ENCODE data around the gene FAM193B.
A peak's percentile ranks its signal among the peaks of the same experiment; 100 is the strongest.

FAM193B gene

GRCh38 chr5:177554474-177555111, at the start of gene FAM193B:
Gene FAM193B (minus strand): TSS chr5:177554563. CDS start chr5:177554458, 105 bp downstream.
- DNase-seq: peak; percentile 95

GRCh38 chr5:177604116-177604521, 49.8 kb upstream of the FAM193B start:
- no peak for DNase-seq

- DNase-seq: no peak
Measured at GRCh38 chr5:177603631-177604030, 49.3 kb upstream of the FAM193B start.

- DNase-seq: no peak
Measured at GRCh38 chr5:177602458-177602830, 48.1 kb upstream of the FAM193B start.

GRCh38 chr5:177601577-177602457, 47.5 kb upstream of the FAM193B start:
- peak; percentile 14 for DNase-seq

GRCh38 chr5:177601126-177601525, 46.8 kb upstream of the FAM193B start:
- DNase-seq: no peak

GRCh38 chr5:177600508-177601018, 46.2 kb upstream of the FAM193B start:
- DNase-seq: no peak

- peak; percentile 88 for DNase-seq
Measured at GRCh38 chr5:177599731-177600507, 45.6 kb upstream of the FAM193B start, which contains the start of gene B4GALT7. Gene B4GALT7 (plus strand): TSS chr5:177600132. CDS start chr5:177600211, 79 bp downstream.

GRCh38 chr5:177598477-177598876, 44.1 kb upstream of the FAM193B start:
- no peak for DNase-seq

- no peak for DNase-seq
Measured at GRCh38 chr5:177596775-177597238, 42.4 kb upstream of the FAM193B start.

GRCh38 chr5:177595991-177596774, 41.8 kb upstream of the FAM193B start:
- DNase-seq: no peak

GRCh38 chr5:177595026-177595585, 40.7 kb upstream of the FAM193B start:
- no peak for DNase-seq

- no peak for DNase-seq
Measured at GRCh38 chr5:177594071-177594470, 39.7 kb upstream of the FAM193B start.

GRCh38 chr5:177593511-177593910, 39.1 kb upstream of the FAM193B start:
- DNase-seq: no peak

GRCh38 chr5:177592905-177593304, 38.5 kb upstream of the FAM193B start:
- DNase-seq: no peak

GRCh38 chr5:177592010-177592834, 37.9 kb upstream of the FAM193B start, which contains the start of gene TMED9:
Gene TMED9 (plus strand): TSS chr5:177592203. CDS start chr5:177592215, 12 bp downstream.
- DNase-seq: peak; percentile 91

- DNase-seq: no peak
Measured at GRCh38 chr5:177591690-177592009, 37.3 kb upstream of the FAM193B start.

- no peak for DNase-seq
Measured at GRCh38 chr5:177590406-177590805, 36.0 kb upstream of the FAM193B start.

- DNase-seq: no peak
Measured at GRCh38 chr5:177588413-177588909, 34.1 kb upstream of the FAM193B start.

GRCh38 chr5:177578316-177578715, 24.0 kb upstream of the FAM193B start:
- no peak for DNase-seq

- peak; percentile 23 for DNase-seq
Measured at GRCh38 chr5:177576169-177576568, 21.8 kb upstream of the FAM193B start.

All from RPMI8226 (cell line).